H9 (cell line): ENCODE data around the gene SP110. TPM values are rescaled to one million over a fixed set of nuclear protein-coding genes. Genes with fewer than 3 reads are reported as not detected.

ENCODE experiments used
- DNase-seq: peaks from one replicate; pipeline ENCODE4 v3.0.0-alpha.2; 2017
- H2AFZ ChIP-seq: one replicate; pipeline ENCODE4 v1.6.1; 2013; ENCODE audit warnings: mild to moderate bottlenecking, low read length, control low read depth, moderate library complexity
- H2AK5ac ChIP-seq: 2 replicates; pipeline ENCODE4 v1.6.1; 2013; ENCODE audit warnings: low read length, control low read depth, mixed read lengths; ENCODE audit not compliant: insufficient read length
- H2BK120ac ChIP-seq: one replicate; pipeline ENCODE4 v1.6.1; 2013; ENCODE audit warnings: low read depth, mild to moderate bottlenecking, low read length, control low read depth, inconsistent platforms; ENCODE audit not compliant: poor library complexity, severe bottlenecking
- H2BK12ac ChIP-seq: 2 replicates; pipeline ENCODE4 v1.6.1; 2013; ENCODE audit warnings: low read length, control low read depth, mixed read lengths, low read depth; ENCODE audit not compliant: insufficient read length
- H2BK15ac ChIP-seq: 2 replicates; pipeline ENCODE4 v1.6.1; 2013; ENCODE audit warnings: low read depth, low read length, control low read depth
- H2BK20ac ChIP-seq: one replicate; pipeline ENCODE4 v1.6.1; 2013; ENCODE audit warnings: low read depth, mild to moderate bottlenecking, low read length, control low read depth, inconsistent platforms; ENCODE audit not compliant: poor library complexity, severe bottlenecking
- H2BK5ac ChIP-seq: 2 replicates; pipeline ENCODE4 v1.6.1; 2013; ENCODE audit warnings: low read length, control low read depth, mixed read lengths; ENCODE audit not compliant: insufficient read length
- H3K14ac ChIP-seq: 2 replicates; pipeline ENCODE4 v1.6.1; 2013; ENCODE audit warnings: low read length, control low read depth; ENCODE audit not compliant: insufficient read depth
- H3K18ac ChIP-seq: 2 replicates; pipeline ENCODE4 v1.6.1; 2013; ENCODE audit warnings: low read depth, mild to moderate bottlenecking, mixed read lengths, low read length, control low read depth; ENCODE audit not compliant: insufficient read length
- H3K23ac ChIP-seq: 2 replicates; pipeline ENCODE4 v1.6.1; 2013; ENCODE audit warnings: low read length, control low read depth, mixed read lengths, low read depth; ENCODE audit not compliant: insufficient read length
- H3K23me2 ChIP-seq: 2 replicates; pipeline ENCODE4 v1.6.1; 2013; ENCODE audit warnings: low read depth, mild to moderate bottlenecking, mixed read lengths, low read length, control low read depth; ENCODE audit not compliant: insufficient read length, poor library complexity, severe bottlenecking
- H3K27ac ChIP-seq: 2 replicates; pipeline ENCODE4 v1.5.1; 2013; ENCODE audit warnings: low read length, control low read depth, mixed read lengths, low read depth; ENCODE audit not compliant: insufficient read length
- H3K27me3 ChIP-seq: 2 replicates; pipeline ENCODE4 v1.6.1; 2013; ENCODE audit warnings: low read length, control low read depth, inconsistent platforms; ENCODE audit not compliant: insufficient read depth
- H3K4ac ChIP-seq: 2 replicates; pipeline ENCODE4 v1.6.1; 2013; ENCODE audit warnings: low read depth, mild to moderate bottlenecking, control low read depth, inconsistent platforms, low read length, moderate library complexity
- H3K4me1 ChIP-seq: 2 replicates; pipeline ENCODE4 v1.6.1; 2013; ENCODE audit warnings: low read length, control low read depth, inconsistent platforms; ENCODE audit not compliant: insufficient read depth
- H3K4me2 ChIP-seq: 2 replicates; pipeline ENCODE4 v1.6.1; 2013; ENCODE audit warnings: low read length, control low read depth, mixed read lengths; ENCODE audit not compliant: insufficient read length, insufficient read depth
- H3K56ac ChIP-seq: 2 replicates; pipeline ENCODE4 v1.6.1; 2013; ENCODE audit warnings: low read depth, mild to moderate bottlenecking, mixed read lengths, low read length, control low read depth; ENCODE audit not compliant: insufficient read length
- H3K79me1 ChIP-seq: 2 replicates; pipeline ENCODE4 v1.6.1; 2013; ENCODE audit warnings: low read depth, mild to moderate bottlenecking, moderate library complexity, low read length, control low read depth, inconsistent platforms; ENCODE audit not compliant: insufficient read depth, poor library complexity, severe bottlenecking
- H3K79me2 ChIP-seq: 2 replicates; pipeline ENCODE4 v1.6.1; 2013; ENCODE audit warnings: low read length, control low read depth, inconsistent platforms; ENCODE audit not compliant: insufficient read depth
- H3K9ac ChIP-seq: 2 replicates; pipeline ENCODE4 v1.6.1; 2013; ENCODE audit warnings: low read length, control low read depth, mixed read lengths; ENCODE audit not compliant: insufficient read length; ENCODE audit errors: extremely low read depth
- H3K9me3 ChIP-seq: one replicate; pipeline ENCODE4 v1.6.1; 2013; ENCODE audit warnings: low read depth, low read length, inconsistent platforms; ENCODE audit not compliant: control insufficient read depth
- H3T11ph ChIP-seq: one replicate; pipeline ENCODE4 v1.6.1; 2013; ENCODE audit warnings: mild to moderate bottlenecking, low read length, control low read depth, inconsistent platforms
- H4K20me1 ChIP-seq: one replicate; pipeline ENCODE4 v1.6.1; 2013; ENCODE audit not compliant: control insufficient read depth, insufficient read length, insufficient read depth
- H4K5ac ChIP-seq: 2 replicates; pipeline ENCODE4 v1.6.1; 2013; ENCODE audit warnings: low read depth, mild to moderate bottlenecking, mixed read lengths, low read length, control low read depth; ENCODE audit not compliant: insufficient read length
- H4K8ac ChIP-seq: replicated peaks from 2 replicates; pipeline ENCODE4 v1.6.1; 2013; ENCODE audit warnings: low read length, control low read depth, mixed read lengths, low read depth; ENCODE audit not compliant: insufficient read length
- H4K91ac ChIP-seq: 2 replicates; pipeline ENCODE4 v1.6.1; 2013; ENCODE audit warnings: low read depth, mild to moderate bottlenecking, moderate library complexity, mixed read lengths, low read length, control low read depth; ENCODE audit not compliant: insufficient read length
- H3K27ac Mint-ChIP-seq, 3 experiments: 2 replicates in 2 of 3; 3 replicates in 1 of 3; pipeline ENCODE4 v1.8.0; 2020 to 2021; ENCODE audit warnings: mixed read lengths in 3 of 3, mild to moderate bottlenecking in 1 of 3, moderate library complexity in 1 of 3
- H3K27me3 Mint-ChIP-seq: 2 replicates; pipeline ENCODE4 v1.8.0; 2021; ENCODE audit warnings: low read depth, mild to moderate bottlenecking, moderate library complexity, mixed read lengths
- H3K36me3 Mint-ChIP-seq, 3 experiments: 2 replicates in 2 of 3; 3 replicates in 1 of 3; pipeline ENCODE4 v1.8.0; 2020 to 2021; ENCODE audit warnings: low read depth in 3 of 3, mixed read lengths in 3 of 3; ENCODE audit not compliant: insufficient read depth in 1 of 3
- H3K4me1 Mint-ChIP-seq, 2 experiments: 2 replicates each; pipeline ENCODE4 v1.8.0; 2020; ENCODE audit warnings: mixed read lengths in 2 of 2
- H3K4me3 Mint-ChIP-seq, 2 experiments: 2 replicates in 1 of 2; 3 replicates in 1 of 2; pipeline ENCODE4 v1.8.0; 2020 to 2021; ENCODE audit warnings: mild to moderate bottlenecking in 2 of 2, mixed read lengths in 2 of 2, moderate library complexity in 1 of 2
- H3K9me3 Mint-ChIP-seq, 2 experiments: 2 replicates in 1 of 2; 3 replicates in 1 of 2; pipeline ENCODE4 v1.8.0; 2020; ENCODE audit warnings: mild to moderate bottlenecking in 2 of 2, mixed read lengths in 2 of 2, moderate library complexity in 1 of 2
- WGBS: extraction: QIAGEN DNeasy Blood & Tissue Kit; methylation state at CpG from one replicate; pipeline ENCODE4 v1.1.7; 2013; ENCODE audit warnings: missing lambda C conversion rate, low lambda C conversion rate, mixed read lengths; ENCODE audit not compliant: insufficient read length; ENCODE audit errors: extremely low coverage; 5-methylcytosine and 5-hydroxymethylcytosine counted together
- total RNA-seq: library from RNA; stranded (reverse); gene quantifications from 2 replicates; pipeline ENCODE4 v1.2.1, GENCODE V29; 2021
- TF ChIP-seq, protein P1 (sequence below): fragments of 200-600 bp; sonication (generic); conservative IDR thresholded peaks from 3 replicates; pipeline ENCODE4 v1.8.0; 2021; ENCODE audit warnings: antibody characterized with exemption, mild to moderate bottlenecking

The SP110 gene
- total RNA-seq, 1 experiment from 2014 or later = 3.7 TPM

DNA sequence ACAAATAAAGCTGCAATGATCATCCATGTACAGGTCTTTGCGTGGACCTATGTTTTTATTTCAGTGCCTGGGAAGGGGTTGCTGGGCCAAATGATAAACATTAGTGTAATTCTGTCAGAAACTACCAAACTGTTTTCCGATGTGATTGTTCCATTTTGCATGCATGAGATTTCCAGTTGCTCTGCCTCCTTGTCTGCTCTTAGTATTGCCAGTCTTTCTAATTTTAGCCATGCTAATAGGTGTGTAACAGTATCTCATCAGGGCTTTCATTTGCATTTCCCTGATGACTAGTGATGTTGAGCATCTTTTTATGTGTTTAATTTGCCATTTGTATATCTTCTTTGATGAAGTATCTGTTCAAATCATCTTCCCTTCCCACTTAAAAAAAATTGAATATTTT is 67.5 kb downstream of the SP110 start:
- H3K9me3 ChIP-seq = no peaks in the 10 kb centered on the region
- H3K18ac ChIP-seq = no peak overlapping the region
- no peak overlapping the region for H2BK15ac ChIP-seq
- Mint-ChIP-seq H3K36me3 (peaks cover 4 to 8% (median 6%) of the 10 kb centered on the region in 3 experiments; a peak in 4 of 7 replicates), H3K27ac (no peak overlapping the region), H3K4me1 (no peaks in the 10 kb centered on the region), H3K4me3 (no peak overlapping the region), H3K27me3 (no peaks in the 10 kb centered on the region), H3K9me3 (peaks cover 5 to 8% of the 10 kb centered on the region in 2 experiments; a peak in 4 of 5 replicates)
- H4K8ac ChIP-seq = no peak overlapping the region
- H3K23ac ChIP-seq = no peak overlapping the region
- H3K27ac ChIP-seq = no peak overlapping the region
- no peak overlapping the region for H4K91ac ChIP-seq
- no peak overlapping the region for H3K14ac ChIP-seq
- no peak overlapping the region for H3K4ac ChIP-seq
- DNase-seq = no peak
- no peak overlapping the region for H2AFZ ChIP-seq
- no peak overlapping the region for H2BK5ac ChIP-seq
- no peak overlapping the region for H3K4me2 ChIP-seq
- TF ChIP-seq, protein P1, sequence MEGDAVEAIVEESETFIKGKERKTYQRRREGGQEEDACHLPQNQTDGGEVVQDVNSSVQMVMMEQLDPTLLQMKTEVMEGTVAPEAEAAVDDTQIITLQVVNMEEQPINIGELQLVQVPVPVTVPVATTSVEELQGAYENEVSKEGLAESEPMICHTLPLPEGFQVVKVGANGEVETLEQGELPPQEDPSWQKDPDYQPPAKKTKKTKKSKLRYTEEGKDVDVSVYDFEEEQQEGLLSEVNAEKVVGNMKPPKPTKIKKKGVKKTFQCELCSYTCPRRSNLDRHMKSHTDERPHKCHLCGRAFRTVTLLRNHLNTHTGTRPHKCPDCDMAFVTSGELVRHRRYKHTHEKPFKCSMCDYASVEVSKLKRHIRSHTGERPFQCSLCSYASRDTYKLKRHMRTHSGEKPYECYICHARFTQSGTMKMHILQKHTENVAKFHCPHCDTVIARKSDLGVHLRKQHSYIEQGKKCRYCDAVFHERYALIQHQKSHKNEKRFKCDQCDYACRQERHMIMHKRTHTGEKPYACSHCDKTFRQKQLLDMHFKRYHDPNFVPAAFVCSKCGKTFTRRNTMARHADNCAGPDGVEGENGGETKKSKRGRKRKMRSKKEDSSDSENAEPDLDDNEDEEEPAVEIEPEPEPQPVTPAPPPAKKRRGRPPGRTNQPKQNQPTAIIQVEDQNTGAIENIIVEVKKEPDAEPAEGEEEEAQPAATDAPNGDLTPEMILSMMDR = no peak
- H2BK12ac ChIP-seq = no peak overlapping the region
- H3K9ac ChIP-seq = no peak overlapping the region
- no peaks in the 10 kb centered on the region for H3K79me2 ChIP-seq
- H3K79me1 ChIP-seq = no peaks in the 10 kb centered on the region
- no CpG with 5 or more reads among the region's 2 CpGs for WGBS
- no peak overlapping the region for H3T11ph ChIP-seq
- no peaks in the 10 kb centered on the region for H4K20me1 ChIP-seq
- no peak overlapping the region for H3K56ac ChIP-seq
- no peak overlapping the region for H2AK5ac ChIP-seq
- no peak overlapping the region for H4K5ac ChIP-seq
- no peaks in the 10 kb centered on the region for H3K4me1 ChIP-seq
- no peak overlapping the region for H2BK20ac ChIP-seq
- no peak overlapping the region for H2BK120ac ChIP-seq
- no peaks in the 10 kb centered on the region for H3K23me2 ChIP-seq
- no peaks in the 10 kb centered on the region for H3K27me3 ChIP-seq
